Activated B cell treated with CpG ODN at 0.5 μM for 24 hours (primary cell): ENCODE results near the gene CHMP2A. TPM values are rescaled to one million over a fixed set of nuclear protein-coding genes. Genes with fewer than 3 reads are reported as not detected.

ENCODE experiments used
- total RNA-seq: library from RNA; stranded (reverse); gene quantifications from 2 replicates; pipeline ENCODE4 v1.2.3, GENCODE V29; 2022

CHMP2A gene
- total RNA-seq, 1 donor from 2014 or later = 95.6 TPM

Other genes starting within 250 kb of the CHMP2A start
- 61.4 and 74.3 TPM in 2 replicates for gene ERVK3-1, start 249.7 kb downstream of the CHMP2A start, total RNA-seq
- 4.7 and 4.8 TPM in 2 replicates for gene ZSCAN22, start 228.1 kb downstream of the CHMP2A start, total RNA-seq
- gene A1BG, start 201.6 kb downstream of the CHMP2A start, total RNA-seq = 21.8 and 26.8 TPM in 2 replicates
- gene ZNF497, start 192.4 kb downstream of the CHMP2A start, total RNA-seq = 1.7 and 2.1 TPM in 2 replicates
- gene ZNF837, start 174.1 kb downstream of the CHMP2A start, total RNA-seq = 3.1 and 3.5 TPM in 2 replicates
- 1,982 and 2,193 TPM in 2 replicates for gene RPS5, start 167.8 kb downstream of the CHMP2A start, total RNA-seq
- 0.44 TPM in 1 of 2 replicates, not detected in the other for gene RNF225, start 159.4 kb downstream of the CHMP2A start, total RNA-seq
- 8.6 and 9.6 TPM in 2 replicates for gene ZNF584, start 146.5 kb downstream of the CHMP2A start, total RNA-seq
- 9.2 and 10.4 TPM in 2 replicates for gene ZNF132, start 115.0 kb downstream of the CHMP2A start, total RNA-seq
- gene ZNF324B, start 103.5 kb downstream of the CHMP2A start, total RNA-seq = 11.1 and 11.7 TPM in 2 replicates
- gene ZNF324, start 88.0 kb downstream of the CHMP2A start, total RNA-seq = 11.8 and 13.1 TPM in 2 replicates
- gene ZNF446, start 78.8 kb downstream of the CHMP2A start, total RNA-seq = 9.6 and 10.4 TPM in 2 replicates
- gene SLC27A5, start 43.1 kb downstream of the CHMP2A start, total RNA-seq = 8.0 and 10.2 TPM in 2 replicates
- 18.0 and 20.2 TPM in 2 replicates for gene ZBTB45, start 35.3 kb downstream of the CHMP2A start, total RNA-seq
- gene TRIM28, start 11.0 kb downstream of the CHMP2A start, total RNA-seq = 380 and 407 TPM in 2 replicates
- gene UBE2M, start 3.5 kb upstream of the CHMP2A start, total RNA-seq = 55.1 and 66.7 TPM in 2 replicates
- 41.9 and 54.5 TPM in 2 replicates for gene MZF1, start 18.2 kb upstream of the CHMP2A start, total RNA-seq